Endothelial cell of umbilical vein (primary cell): Measurements from ENCODE around the gene HOXC9. TPM values are rescaled to one million over a fixed set of nuclear protein-coding genes. Genes with fewer than 3 reads are reported as not detected.

Source experiments
- BruUV-seq: library from RNA; stranded (reverse); fragments of 400-500 nt; replicated peaks from 2 replicates; lab custom pipeline; 2021; lab: Mats Ljungman, UMichigan
- CTCF ChIA-PET: fragments of 300-600, 350-600 bp; sonication (Branson Sonifier 250); formaldehyde crosslinking; loops from one replicate; lab custom pipeline; 2021; ENCODE audit warnings: antibody characterized with exemption, inconsistent platforms; lab: Charles Lee
- POLR2A ChIA-PET: fragments of 300-600, 350-600 bp; sonication (Branson Sonifier 250); formaldehyde crosslinking; loops from one replicate; lab custom pipeline; 2021; ENCODE audit warnings: antibody characterized with exemption, inconsistent platforms; lab: Charles Lee
- DNase-seq: peaks from one replicate; pipeline ENCODE4 v3.0.0-alpha.2; 2011; ENCODE audit warnings: low read depth, low spot score
- FAIRE-seq: peaks from 2 replicates; lab custom pipeline; 2011; peaks lifted over from hg19 to GRCh38; lab: Jason Lieb, UNC
- H2AFZ ChIP-seq: 2 replicates; pipeline ENCODE4 v1.6.0; 2012; ENCODE audit warnings: low read depth, low read length, control low read depth, inconsistent platforms
- H3K27ac ChIP-seq: 2 replicates; pipeline ENCODE4 v1.5.1; 2011; ENCODE audit warnings: low read depth, mild to moderate bottlenecking, control low read depth, low read length, moderate library complexity; ENCODE audit not compliant: insufficient read depth
- H3K27me3 ChIP-seq, 2 experiments: 2 replicates each; pipeline versions ENCODE4 v1.6.0 to v1.6.1; 2011; ENCODE audit warnings: low read length in 2 of 2, mixed read lengths in 1 of 2; ENCODE audit not compliant: control insufficient read depth in 2 of 2, insufficient read depth in 2 of 2
- H3K36me3 ChIP-seq, 2 experiments: 2 replicates in 1 of 2; 3 replicates in 1 of 2; pipeline ENCODE4 v1.5.1; 2011; ENCODE audit warnings: low read length in 2 of 2, mild to moderate bottlenecking in 1 of 2, moderate library complexity in 1 of 2; ENCODE audit not compliant: control insufficient read depth in 2 of 2, insufficient read depth in 2 of 2; ENCODE audit errors: extremely low read depth in 1 of 2
- H3K4me1 ChIP-seq: 3 replicates; pipeline ENCODE4 v1.5.1; 2011; ENCODE audit warnings: mild to moderate bottlenecking, low read length; ENCODE audit not compliant: control insufficient read depth, insufficient read depth; ENCODE audit errors: extremely low read depth
- H3K4me2 ChIP-seq: 2 replicates; pipeline ENCODE4 v1.6.1; 2011; ENCODE audit warnings: low read length, control low read depth, mixed read lengths; ENCODE audit not compliant: insufficient read depth
- H3K4me3 ChIP-seq, 3 experiments: fragments of 200-600 bp in 1 of 3; sonication (generic), shearing (Covaris generic) in 1 of 3; replicated peaks in 1 of 3; 2 replicates each; pipeline ENCODE4 v1.5.1; 2011 to 2016; ENCODE audit warnings: control low read depth in 3 of 3, low read length in 3 of 3, mild to moderate bottlenecking in 2 of 3, inconsistent platforms in 1 of 3, low read depth in 1 of 3, moderate library complexity in 1 of 3; ENCODE audit not compliant: insufficient read depth in 1 of 3
- H3K79me2 ChIP-seq: 2 replicates; pipeline ENCODE4 v1.6.0; 2012; ENCODE audit warnings: low read length, inconsistent platforms; ENCODE audit not compliant: control insufficient read depth, insufficient read depth
- H3K9ac ChIP-seq: replicated peaks from 2 replicates; pipeline ENCODE3; 2011; ENCODE audit warnings: low read length, control low read depth; ENCODE audit not compliant: insufficient read depth; ENCODE audit errors: extremely low read depth
- H3K9me1 ChIP-seq: replicated peaks from 3 replicates; pipeline ENCODE4 v1.6.0; 2011; ENCODE audit warnings: mild to moderate bottlenecking, low read length; ENCODE audit not compliant: control insufficient read depth, insufficient read depth; ENCODE audit errors: extremely low read depth
- H3K9me3 ChIP-seq: replicated peaks from 2 replicates; pipeline ENCODE4 v1.5.1; 2012; ENCODE audit warnings: low read length, inconsistent platforms; ENCODE audit not compliant: control insufficient read depth, insufficient read depth
- H4K20me1 ChIP-seq: replicated peaks from 2 replicates; pipeline ENCODE3; 2011; ENCODE audit warnings: mild to moderate bottlenecking, low read length; ENCODE audit not compliant: control insufficient read depth, insufficient read depth; ENCODE audit errors: extremely low read depth
- CTCF ChIP-seq, 2 donors: IDR thresholded peaks; 1 replicate in 1 of 2; 2 replicates in 1 of 2; pipeline ENCODE4 v1.5.1; 2011; ENCODE audit warnings: low read length in 2 of 2, mild to moderate bottlenecking in 2 of 2, moderate library complexity in 2 of 2, control low read depth in 1 of 2, inconsistent platforms in 1 of 2, low read depth in 1 of 2; ENCODE audit not compliant: insufficient read depth in 1 of 2; ENCODE audit errors: extremely low read depth in 1 of 2
- EZH2 ChIP-seq: IDR thresholded peaks from 2 replicates; pipeline ENCODE4 v1.6.1; 2012; ENCODE audit warnings: borderline replicate concordance, low read depth, mild to moderate bottlenecking, moderate library complexity, low read length, inconsistent platforms; ENCODE audit not compliant: severe bottlenecking
- FOS ChIP-seq: IDR thresholded peaks from 2 replicates; pipeline ENCODE4 v1.6.1; 2011; ENCODE audit warnings: mild to moderate bottlenecking, low read length, moderate library complexity, borderline replicate concordance; ENCODE audit not compliant: insufficient read depth
- GATA2 ChIP-seq: IDR thresholded peaks from 2 replicates; pipeline ENCODE4 v1.7.0; 2011; ENCODE audit warnings: low read depth, mild to moderate bottlenecking, moderate library complexity, mixed read lengths, low read length; ENCODE audit not compliant: insufficient read length, insufficient read depth
- JUN ChIP-seq: IDR thresholded peaks from 2 replicates; pipeline ENCODE4 v1.6.1; 2011; ENCODE audit warnings: borderline replicate concordance, low read depth; ENCODE audit not compliant: insufficient read length, insufficient read depth
- MAX ChIP-seq: IDR thresholded peaks from 2 replicates; pipeline ENCODE4 v1.6.1; 2011; ENCODE audit not compliant: insufficient read depth, insufficient read length
- MYC ChIP-seq: IDR thresholded peaks from one replicate; pipeline ENCODE4 v1.6.1; 2011; ENCODE audit warnings: mild to moderate bottlenecking, low read depth, low read length
- POLR2A ChIP-seq: IDR thresholded peaks from 2 replicates; pipeline ENCODE4 v1.6.1; 2012; ENCODE audit warnings: low read depth, mild to moderate bottlenecking, control low read depth, low read length
- POLR2AphosphoS5 ChIP-seq: IDR thresholded peaks from 2 replicates; pipeline ENCODE4 v1.6.1; 2012; ENCODE audit warnings: low read depth, mild to moderate bottlenecking, control low read depth, low read length, moderate library complexity; ENCODE audit not compliant: insufficient read depth
- dilution Hi-C: fragments of 300-500 bp; cut with MboI; formaldehyde crosslinking; loops from one replicate; pipeline ENCODE4 v1.15.0; 2019; ENCODE audit warnings: low sequenced_read_pairs; ENCODE audit not compliant: extremely low pct_ligation_motif_present
- intact Hi-C: fragments of 100-400 bp; cut with micrococcal nuclease; formaldehyde crosslinking; loops from one replicate; pipeline ENCODE4 v1.10.0; 2022
- polyA plus RNA-seq, 4 experiments: library from polyadenylated mRNA; depleted of rRNA in 3 of 4; stranded (reverse) in 3 of 4; unstranded in 1 of 4; fragments of >200 nt; gene quantifications; 2 replicates each; pipeline versions ENCODE4 v1.2.1 to v1.2.3, GENCODE V29; 2011 to 2012; ENCODE audit warnings: missing spikeins in 1 of 4
- total RNA-seq: library from RNA; stranded (reverse); gene quantifications from 2 replicates; pipeline ENCODE4 v1.2.3, GENCODE V29; 2021

Gene HOXC9
- total and polyA plus RNA-seq, 2 donors (not counting 3 experiments of a cell fraction or from before 2014, with no cell fraction given) = 0.40 to 0.58 TPM

GRCh38 chr12:54049108-54049507 is 49.1 kb downstream of the HOXC9 start:
- Histone ChIP-seq H3K4me3 (no peak overlapping the region), H3K9ac (no peak overlapping the region), H3K4me2 (no peak overlapping the region), H3K9me3 (no peaks in the 10 kb centered on the region), H4K20me1 (no peaks in the 10 kb centered on the region), H3K27me3 (peaks cover 85 to 99% of the 10 kb centered on the region in 2 experiments), H3K79me2 (no peaks in the 10 kb centered on the region), H2AFZ (no peak overlapping the region), H3K27ac (no peak overlapping the region), H3K36me3 (no peaks in the 10 kb centered on the region), H3K9me1 (no peaks in the 10 kb centered on the region), H3K4me1 (no peaks in the 10 kb centered on the region)
- dilution Hi-C loops = no loop called here
- BruUV-seq = no TSS peak
- intact Hi-C loops = no loop called here
- no peak for FAIRE-seq
- ChIA-PET POLR2A (no interaction called here), CTCF (no interaction called here)
- DNase-seq = no peak
- TF ChIP-seq GATA2 = no peak
- TF ChIP-seq POLR2AphosphoS5 = no peak
- no peak for TF ChIP-seq JUN
- no peak for TF ChIP-seq EZH2
- TF ChIP-seq FOS = no peak
- TF ChIP-seq CTCF (IDR thresholded peaks at IDR 0.05; ENCODE audit: extremely low read depth in 1 of 2, insufficient read depth in 1 of 2, low read depth in 1 of 2, low read length in 2 of 2) = no peak
- TF ChIP-seq MAX = no peak
- TF ChIP-seq POLR2A = no peak
- TF ChIP-seq MYC = no peak
